Neural crest cell (in vitro differentiated cells): ENCODE measurements around the gene FER1L5. TPM values are rescaled to one million over a fixed set of nuclear protein-coding genes. Genes with fewer than 3 reads are reported as not detected.

Experiments
- DNase-seq: peaks from one replicate; pipeline ENCODE4 v3.0.0; 2021; ENCODE audit warnings: low read depth, mixed read lengths, low spot score
- H3K27ac Mint-ChIP-seq: one replicate; pipeline ENCODE4 v1.8.0; 2021; ENCODE audit warnings: mild to moderate bottlenecking, mixed read lengths; ENCODE audit not compliant: unreplicated experiment
- H3K27me3 Mint-ChIP-seq: 2 replicates; pipeline ENCODE4 v1.8.0; 2021; ENCODE audit warnings: low read depth, mild to moderate bottlenecking, mixed read lengths
- H3K36me3 Mint-ChIP-seq: 2 replicates; pipeline ENCODE4 v1.8.0; 2021; ENCODE audit warnings: low read depth, mild to moderate bottlenecking, mixed read lengths
- H3K4me1 Mint-ChIP-seq: 2 replicates; pipeline ENCODE4 v1.8.0; 2021; ENCODE audit warnings: mixed read lengths
- H3K4me3 Mint-ChIP-seq: one replicate; pipeline ENCODE4 v1.8.0; 2021; ENCODE audit warnings: mild to moderate bottlenecking, mixed read lengths
- H3K9me3 Mint-ChIP-seq: 2 replicates; pipeline ENCODE4 v1.8.0; 2021; ENCODE audit warnings: mixed read lengths
- CTCF ChIP-seq: fragments of 200-600 bp; sonication (generic); conservative IDR thresholded peaks from 2 replicates; pipeline ENCODE4 v1.5.0; 2021; ENCODE audit warnings: antibody characterized with exemption, mild to moderate bottlenecking
- total RNA-seq: library from RNA; stranded (reverse); gene quantifications from 2 replicates; pipeline ENCODE4 v1.2.1, GENCODE V29; 2021

FER1L5 gene
- total RNA-seq, 1 donor from 2014 or later: 0.89 TPM

- H3K4me3 Mint-ChIP-seq: no peak overlapping the region
- peaks cover 8% of the 10 kb centered on the region for H3K4me1 Mint-ChIP-seq
- H3K27me3 Mint-ChIP-seq: no peaks in the 10 kb centered on the region
- TF ChIP-seq CTCF: no peak
- H3K36me3 Mint-ChIP-seq: peaks cover 8% of the 10 kb centered on the region
- no peak overlapping the region for H3K27ac Mint-ChIP-seq
- no peak for DNase-seq
- no peaks in the 10 kb centered on the region for H3K9me3 Mint-ChIP-seq
Observed at GRCh38 chr2:96625571-96626552, 16.7 kb upstream of the FER1L5 start.

- H3K27me3 Mint-ChIP-seq: no peaks in the 10 kb centered on the region
- H3K4me3 Mint-ChIP-seq: no peak overlapping the region
- TF ChIP-seq CTCF: no peak
- peaks cover 8% of the 10 kb centered on the region for H3K36me3 Mint-ChIP-seq
- H3K4me1 Mint-ChIP-seq: peaks cover 8% of the 10 kb centered on the region
- no peaks in the 10 kb centered on the region for H3K9me3 Mint-ChIP-seq
- no peak overlapping the region for H3K27ac Mint-ChIP-seq
- no peak for DNase-seq
Observed at GRCh38 chr2:96626553-96626942, 16.0 kb upstream of the FER1L5 start.

DNA sequence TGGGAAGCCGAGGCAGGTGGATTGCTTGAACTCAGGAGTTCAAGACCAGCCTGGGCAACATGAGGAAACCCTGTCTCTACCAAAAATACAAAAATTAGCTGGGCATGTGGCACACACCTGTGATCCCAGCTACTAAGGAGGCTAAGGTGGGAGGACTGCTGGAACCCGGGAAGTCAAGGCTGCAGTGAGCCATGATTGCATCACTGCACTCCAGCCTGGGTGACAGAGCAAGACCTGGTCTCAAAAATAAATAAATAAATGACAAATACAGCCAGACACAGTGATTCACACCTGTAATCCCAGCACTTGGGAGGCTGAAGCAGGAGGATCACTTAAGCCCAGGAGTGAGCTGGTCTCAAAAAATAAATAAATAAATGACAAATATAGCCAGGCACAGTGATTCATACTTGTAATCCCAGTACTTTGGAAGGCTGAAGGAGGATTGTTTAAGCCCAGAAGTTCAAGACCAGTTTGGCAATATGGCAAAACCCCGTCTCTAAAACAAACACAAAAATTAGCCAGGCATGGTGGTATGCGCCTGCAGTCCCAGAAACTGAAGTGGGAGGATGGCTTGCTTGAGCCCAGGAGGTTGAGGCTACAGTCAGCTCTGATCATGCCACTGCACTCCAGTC is 10.6 kb upstream of the FER1L5 start:
- TF ChIP-seq CTCF: no peak
- Mint-ChIP-seq H3K27ac (no peak overlapping the region), H3K27me3 (no peaks in the 10 kb centered on the region), H3K4me1 (peaks cover 23% of the 10 kb centered on the region), H3K4me3 (no peak overlapping the region), H3K9me3 (no peaks in the 10 kb centered on the region), H3K36me3 (peaks cover 11% of the 10 kb centered on the region)
- no peak for DNase-seq

- peaks cover 11% of the 10 kb centered on the region for H3K36me3 Mint-ChIP-seq
- peaks cover 35% of the 10 kb centered on the region for H3K4me1 Mint-ChIP-seq
- no peak for DNase-seq
- no peak overlapping the region for H3K4me3 Mint-ChIP-seq
- no peaks in the 10 kb centered on the region for H3K9me3 Mint-ChIP-seq
- no peak for TF ChIP-seq CTCF
- H3K27ac Mint-ChIP-seq: no peak overlapping the region
- H3K27me3 Mint-ChIP-seq: no peaks in the 10 kb centered on the region
Observed at GRCh38 chr2:96633641-96634040, 8.9 kb upstream of the FER1L5 start.

- Mint-ChIP-seq H3K27ac (no peak overlapping the region), H3K27me3 (no peaks in the 10 kb centered on the region), H3K4me1 (peaks cover 43% of the 10 kb centered on the region), H3K36me3 (peaks cover 3% of the 10 kb centered on the region), H3K9me3 (peaks cover 2% of the 10 kb centered on the region), H3K4me3 (peak overlapping the region; percentile 98)
- TF ChIP-seq CTCF: no peak
- no peak for DNase-seq
Observed at GRCh38 chr2:96636551-96637171, 5.9 kb upstream of the FER1L5 start.
